ENCODE measurements around the gene C9orf43. TPM values are rescaled to one million over a fixed set of nuclear protein-coding genes. Genes with fewer than 3 reads are reported as not detected.
A peak's percentile ranks its signal among the peaks of the same experiment; 100 is the strongest.
"Not testable (repeated sequence)": the region's sequence is repeated elsewhere in the genome, so short reads cannot be mapped to it uniquely, and the experiment has no call there.

Gene C9orf43
- total RNA-seq, result under 1 TPM in 2 of 3 donors, not detected in 1; 0.20 to 0.55 TPM
- long read RNA-seq, donor 1, partial matches to known transcripts, result 0 of 2 reads
- long read RNA-seq, donor 1, other reads (novel, unspliced or antisense), result 1 of 2 reads
- long read RNA-seq, donor 2, result 0 reads

- intact Hi-C loops (cut with DNase I, micrococcal nuclease), result loop anchor here in 1 of 2 donors (10.0 kb wide), 1 partner anchor 136 kb away; the partner anchor contains the start of genes CDC26 and PRPF4
- H3K9me3 ChIP-seq, result no peaks in the 10 kb centered on the region
- peaks cover 15% of the 10 kb centered on the region for H3K4me1 ChIP-seq (ENCODE audit: low read depth)
- H3K36me3 ChIP-seq (ENCODE audit: low read depth), result no peaks in the 10 kb centered on the region
- TF ChIP-seq CTCF (IDR thresholded peaks at IDR 0.05), result no peak
- ATAC-seq (peak; percentile 98), DNase-seq (peak; percentile 96 to 97 (median 97))
- peak within 1 kb of the TSS; percentile 73 for H3K4me3 ChIP-seq
These were observed at the start of gene C9orf43, which contains the start of gene POLE3 for GRCh38 chr9:113410207-113410864. Gene C9orf43 (plus strand): TSS chr9:113410747. CDS start chr9:113413494, 2,747 bp downstream. Gene POLE3 (minus strand): TSS chr9:113410675. CDS start chr9:113410293, 382 bp downstream.

- Histone ChIP-seq H3K36me3 (ENCODE audit: low read depth) (no peaks in the 10 kb centered on the region), H3K4me3 (no peak overlapping the region), H3K9me3 (no peaks in the 10 kb centered on the region), H3K4me1 (ENCODE audit: low read depth) (no peaks in the 10 kb centered on the region)
- TF ChIP-seq CTCF (IDR thresholded peaks at IDR 0.05), result no peak
- DNase-seq (no peak), ATAC-seq (no peak)
- intact Hi-C loops (cut with DNase I, micrococcal nuclease), result no loop called here
These were observed 49.1 kb upstream of the C9orf43 start for GRCh38 chr9:113361304-113362018.

- H3K36me3 ChIP-seq (ENCODE audit: low read depth), result no peaks in the 10 kb centered on the region
- no peak for DNase-seq
- no peak overlapping the region for H3K4me3 ChIP-seq
- no peak for TF ChIP-seq CTCF (IDR thresholded peaks at IDR 0.05)
- ATAC-seq, result no peak
- no peaks in the 10 kb centered on the region for H3K4me1 ChIP-seq (ENCODE audit: low read depth)
- intact Hi-C loops (cut with DNase I, micrococcal nuclease), result no loop called here
- H3K9me3 ChIP-seq, result no peaks in the 10 kb centered on the region
These were observed 47.2 kb upstream of the C9orf43 start for GRCh38 chr9:113363336-113363735.

- H3K9me3 ChIP-seq, result no peaks in the 10 kb centered on the region
- intact Hi-C loops (cut with DNase I, micrococcal nuclease), result no loop called here
- no peaks in the 10 kb centered on the region for H3K4me1 ChIP-seq (ENCODE audit: low read depth)
- TF ChIP-seq CTCF (IDR thresholded peaks at IDR 0.05), result no peak
- ATAC-seq (no peak), DNase-seq (no peak)
- H3K4me3 ChIP-seq, result no peak overlapping the region
- H3K36me3 ChIP-seq (ENCODE audit: low read depth), result no peaks in the 10 kb centered on the region
These were observed 45.6 kb upstream of the C9orf43 start for GRCh38 chr9:113364951-113365350.

GRCh38 chr9:113365652-113366051 lies 44.9 kb upstream of the C9orf43 start:
- DNase-seq; H3K36me3 ChIP-seq (ENCODE audit: low read depth); H3K9me3 ChIP-seq; H3K4me1 ChIP-seq (ENCODE audit: low read depth); H3K4me3 ChIP-seq; intact Hi-C loops (cut with DNase I, micrococcal nuclease); ATAC-seq: not testable (repeated sequence)
